Measurements from ENCODE around the gene KCNJ6.
"Not testable (repeated sequence)": the region's sequence is repeated elsewhere in the genome, so short reads cannot be mapped to it uniquely, and the experiment has no call there.

Gene KCNJ6

DNA sequence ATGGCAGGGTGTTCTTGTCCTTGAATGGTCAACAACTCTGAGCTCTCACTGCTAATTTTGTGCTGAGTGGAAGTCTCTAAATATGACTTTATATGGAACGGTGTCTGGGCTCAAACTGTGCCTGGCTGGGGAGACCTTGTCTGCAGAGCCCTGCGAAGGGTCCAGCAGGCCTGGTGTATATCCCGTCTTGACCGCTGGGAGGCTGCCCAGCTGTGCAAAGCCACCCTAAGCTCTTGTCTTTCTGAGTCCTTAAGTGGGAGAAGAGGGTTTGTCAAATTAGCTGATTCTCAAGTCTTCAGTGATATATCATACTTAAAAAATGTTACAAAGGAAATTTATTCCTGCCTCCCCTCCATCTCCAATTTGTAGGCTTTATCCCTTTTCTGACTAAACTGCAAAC is 198.7 kb downstream of the KCNJ6 start:
- ATAC-seq, result no peak
- TF ChIP-seq, protein P1, sequence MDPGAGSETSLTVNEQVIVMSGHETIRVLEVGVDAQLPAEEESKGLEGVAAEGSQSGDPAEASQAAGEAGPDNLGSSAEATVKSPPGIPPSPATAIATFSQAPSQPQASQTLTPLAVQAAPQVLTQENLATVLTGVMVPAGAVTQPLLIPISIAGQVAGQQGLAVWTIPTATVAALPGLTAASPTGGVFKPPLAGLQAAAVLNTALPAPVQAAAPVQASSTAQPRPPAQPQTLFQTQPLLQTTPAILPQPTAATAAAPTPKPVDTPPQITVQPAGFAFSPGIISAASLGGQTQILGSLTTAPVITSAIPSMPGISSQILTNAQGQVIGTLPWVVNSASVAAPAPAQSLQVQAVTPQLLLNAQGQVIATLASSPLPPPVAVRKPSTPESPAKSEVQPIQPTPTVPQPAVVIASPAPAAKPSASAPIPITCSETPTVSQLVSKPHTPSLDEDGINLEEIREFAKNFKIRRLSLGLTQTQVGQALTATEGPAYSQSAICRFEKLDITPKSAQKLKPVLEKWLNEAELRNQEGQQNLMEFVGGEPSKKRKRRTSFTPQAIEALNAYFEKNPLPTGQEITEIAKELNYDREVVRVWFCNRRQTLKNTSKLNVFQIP (CRISPR knock-in tag; IDR thresholded peaks at IDR 0.05; ENCODE audit: borderline replicate concordance, low read depth), result no peak
- no peak for TF ChIP-seq PPARA (CRISPR knock-in tag; IDR thresholded peaks at IDR 0.05; ENCODE audit: borderline replicate concordance)
- no peak for TF ChIP-seq TOX (CRISPR knock-in tag; IDR thresholded peaks at IDR 0.05; ENCODE audit: borderline replicate concordance)
- TF ChIP-seq OSR1 (CRISPR knock-in tag; IDR thresholded peaks at IDR 0.05), result no peak
- TF ChIP-seq SNAI2 (CRISPR knock-in tag; IDR thresholded peaks at IDR 0.05), result no peak
- TF ChIP-seq, protein P2, sequence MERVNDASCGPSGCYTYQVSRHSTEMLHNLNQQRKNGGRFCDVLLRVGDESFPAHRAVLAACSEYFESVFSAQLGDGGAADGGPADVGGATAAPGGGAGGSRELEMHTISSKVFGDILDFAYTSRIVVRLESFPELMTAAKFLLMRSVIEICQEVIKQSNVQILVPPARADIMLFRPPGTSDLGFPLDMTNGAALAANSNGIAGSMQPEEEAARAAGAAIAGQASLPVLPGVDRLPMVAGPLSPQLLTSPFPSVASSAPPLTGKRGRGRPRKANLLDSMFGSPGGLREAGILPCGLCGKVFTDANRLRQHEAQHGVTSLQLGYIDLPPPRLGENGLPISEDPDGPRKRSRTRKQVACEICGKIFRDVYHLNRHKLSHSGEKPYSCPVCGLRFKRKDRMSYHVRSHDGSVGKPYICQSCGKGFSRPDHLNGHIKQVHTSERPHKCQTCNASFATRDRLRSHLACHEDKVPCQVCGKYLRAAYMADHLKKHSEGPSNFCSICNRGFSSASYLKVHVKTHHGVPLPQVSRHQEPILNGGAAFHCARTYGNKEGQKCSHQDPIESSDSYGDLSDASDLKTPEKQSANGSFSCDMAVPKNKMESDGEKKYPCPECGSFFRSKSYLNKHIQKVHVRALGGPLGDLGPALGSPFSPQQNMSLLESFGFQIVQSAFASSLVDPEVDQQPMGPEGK (CRISPR knock-in tag; IDR thresholded peaks at IDR 0.05; ENCODE audit: borderline replicate concordance), result no peak
- TF ChIP-seq ZFP3 (CRISPR knock-in tag; IDR thresholded peaks at IDR 0.05), result no peak
- no peak for TF ChIP-seq BACH2 (CRISPR knock-in tag; IDR thresholded peaks at IDR 0.05; ENCODE audit: borderline replicate concordance)
- no peak for TF ChIP-seq RARB (CRISPR knock-in tag; IDR thresholded peaks at IDR 0.05)
- TF ChIP-seq, protein P3, sequence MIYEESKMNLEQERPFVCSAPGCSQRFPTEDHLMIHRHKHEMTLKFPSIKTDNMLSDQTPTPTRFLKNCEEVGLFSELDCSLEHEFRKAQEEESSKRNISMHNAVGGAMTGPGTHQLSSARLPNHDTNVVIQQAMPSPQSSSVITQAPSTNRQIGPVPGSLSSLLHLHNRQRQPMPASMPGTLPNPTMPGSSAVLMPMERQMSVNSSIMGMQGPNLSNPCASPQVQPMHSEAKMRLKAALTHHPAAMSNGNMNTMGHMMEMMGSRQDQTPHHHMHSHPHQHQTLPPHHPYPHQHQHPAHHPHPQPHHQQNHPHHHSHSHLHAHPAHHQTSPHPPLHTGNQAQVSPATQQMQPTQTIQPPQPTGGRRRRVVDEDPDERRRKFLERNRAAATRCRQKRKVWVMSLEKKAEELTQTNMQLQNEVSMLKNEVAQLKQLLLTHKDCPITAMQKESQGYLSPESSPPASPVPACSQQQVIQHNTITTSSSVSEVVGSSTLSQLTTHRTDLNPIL (CRISPR knock-in tag; IDR thresholded peaks at IDR 0.05; ENCODE audit: low read depth), result no peak
- no peak for TF ChIP-seq ZC3H10 (CRISPR knock-in tag; IDR thresholded peaks at IDR 0.05)
- TF ChIP-seq ZNF70 (CRISPR knock-in tag; IDR thresholded peaks at IDR 0.05), result no peak
- no peak for TF ChIP-seq ESRRG (CRISPR knock-in tag; IDR thresholded peaks at IDR 0.05)
- no peak for TF ChIP-seq TCF4 (CRISPR knock-in tag; IDR thresholded peaks at IDR 0.05; ENCODE audit: borderline replicate concordance)
- TF ChIP-seq GLIS3 (CRISPR knock-in tag; IDR thresholded peaks at IDR 0.05), result no peak
- TF ChIP-seq, protein P4, sequence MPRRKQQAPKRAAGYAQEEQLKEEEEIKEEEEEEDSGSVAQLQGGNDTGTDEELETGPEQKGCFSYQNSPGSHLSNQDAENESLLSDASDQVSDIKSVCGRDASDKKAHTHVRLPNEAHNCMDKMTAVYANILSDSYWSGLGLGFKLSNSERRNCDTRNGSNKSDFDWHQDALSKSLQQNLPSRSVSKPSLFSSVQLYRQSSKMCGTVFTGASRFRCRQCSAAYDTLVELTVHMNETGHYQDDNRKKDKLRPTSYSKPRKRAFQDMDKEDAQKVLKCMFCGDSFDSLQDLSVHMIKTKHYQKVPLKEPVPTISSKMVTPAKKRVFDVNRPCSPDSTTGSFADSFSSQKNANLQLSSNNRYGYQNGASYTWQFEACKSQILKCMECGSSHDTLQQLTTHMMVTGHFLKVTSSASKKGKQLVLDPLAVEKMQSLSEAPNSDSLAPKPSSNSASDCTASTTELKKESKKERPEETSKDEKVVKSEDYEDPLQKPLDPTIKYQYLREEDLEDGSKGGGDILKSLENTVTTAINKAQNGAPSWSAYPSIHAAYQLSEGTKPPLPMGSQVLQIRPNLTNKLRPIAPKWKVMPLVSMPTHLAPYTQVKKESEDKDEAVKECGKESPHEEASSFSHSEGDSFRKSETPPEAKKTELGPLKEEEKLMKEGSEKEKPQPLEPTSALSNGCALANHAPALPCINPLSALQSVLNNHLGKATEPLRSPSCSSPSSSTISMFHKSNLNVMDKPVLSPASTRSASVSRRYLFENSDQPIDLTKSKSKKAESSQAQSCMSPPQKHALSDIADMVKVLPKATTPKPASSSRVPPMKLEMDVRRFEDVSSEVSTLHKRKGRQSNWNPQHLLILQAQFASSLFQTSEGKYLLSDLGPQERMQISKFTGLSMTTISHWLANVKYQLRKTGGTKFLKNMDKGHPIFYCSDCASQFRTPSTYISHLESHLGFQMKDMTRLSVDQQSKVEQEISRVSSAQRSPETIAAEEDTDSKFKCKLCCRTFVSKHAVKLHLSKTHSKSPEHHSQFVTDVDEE (CRISPR knock-in tag; IDR thresholded peaks at IDR 0.05), result no peak
- no peak for TF ChIP-seq ISL1 (CRISPR knock-in tag; IDR thresholded peaks at IDR 0.05)
- no peak for TF ChIP-seq ZNF8 (CRISPR knock-in tag; IDR thresholded peaks at IDR 0.05)

DNA sequence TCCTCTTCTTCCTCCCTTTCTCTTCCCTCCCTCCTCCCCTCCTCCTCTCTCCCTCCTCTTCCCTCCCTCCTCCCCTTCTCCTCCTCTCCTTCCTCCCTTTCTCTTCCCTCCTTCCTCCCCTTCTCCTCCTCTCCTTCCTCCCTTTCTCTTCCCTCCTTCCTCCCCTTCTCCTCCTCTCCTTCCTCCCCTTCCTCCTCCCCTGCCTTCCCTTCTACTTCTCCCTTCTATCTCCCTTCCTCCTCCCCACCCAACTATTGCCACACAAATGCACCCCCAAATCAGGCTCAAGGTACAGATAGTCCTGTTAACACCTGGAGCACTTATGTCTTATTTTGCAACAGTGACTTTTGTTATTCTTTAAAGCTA is 203.7 kb downstream of the KCNJ6 start:
- not testable (repeated sequence) for ATAC-seq

DNA sequence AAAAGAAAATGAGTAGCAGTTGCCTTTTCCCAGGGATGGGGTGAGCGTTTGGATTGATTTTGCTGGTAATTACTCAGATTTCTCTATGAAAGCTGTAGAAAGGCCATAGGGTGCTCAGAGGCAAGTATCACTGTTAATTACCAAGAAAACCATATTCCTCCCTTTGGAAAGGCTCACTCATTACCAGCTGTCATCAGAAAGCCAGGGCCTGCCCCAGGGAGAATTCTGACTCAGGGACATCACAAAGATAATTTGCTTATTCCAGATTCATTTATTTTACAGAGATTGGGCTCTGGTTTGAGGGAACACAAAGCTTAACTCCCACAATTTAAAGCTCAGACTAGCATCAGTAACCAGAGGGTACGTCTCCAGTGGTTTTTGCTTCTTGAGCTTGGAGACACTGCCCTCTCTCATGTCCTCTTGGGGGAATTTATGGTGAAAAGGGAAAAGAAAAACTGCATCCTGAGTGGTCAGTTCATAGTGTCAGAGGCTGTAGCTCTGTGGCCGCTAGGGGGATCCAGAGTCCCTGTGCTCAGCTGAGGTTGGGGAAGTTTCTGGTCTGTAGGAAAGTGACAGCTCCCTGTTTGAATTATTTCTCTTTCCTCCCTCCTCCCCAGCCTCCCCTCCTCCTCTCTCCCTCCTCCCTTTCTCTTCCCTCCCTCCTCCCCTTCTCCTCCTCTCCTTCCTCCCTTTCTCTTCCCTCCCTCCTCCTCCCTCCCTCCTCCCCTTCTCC is 204.3 kb downstream of the KCNJ6 start:
- ATAC-seq, result peak; percentile 99

More for the DNA sequence above, 204.3 kb downstream of the KCNJ6 start:
- TF ChIP-seq TOX (CRISPR knock-in tag; IDR thresholded peaks at IDR 0.05; ENCODE audit: borderline replicate concordance), result no peak
- no peak for TF ChIP-seq ZFP3 (CRISPR knock-in tag; IDR thresholded peaks at IDR 0.05)
- TF ChIP-seq, protein P1 (CRISPR knock-in tag; IDR thresholded peaks at IDR 0.05; ENCODE audit: borderline replicate concordance, low read depth), result no peak
- no peak for TF ChIP-seq ZNF565 (CRISPR knock-in tag; conservative IDR thresholded peaks at IDR 0.05; ENCODE audit: low read depth)
- TF ChIP-seq BACH2 (CRISPR knock-in tag; IDR thresholded peaks at IDR 0.05; ENCODE audit: borderline replicate concordance), result no peak
- no peak for TF ChIP-seq TCF4 (CRISPR knock-in tag; IDR thresholded peaks at IDR 0.05; ENCODE audit: borderline replicate concordance)
- TF ChIP-seq, protein P3 (CRISPR knock-in tag; IDR thresholded peaks at IDR 0.05; ENCODE audit: low read depth), result no peak
- TF ChIP-seq ISL1 (CRISPR knock-in tag; IDR thresholded peaks at IDR 0.05), result no peak
- no peak for TF ChIP-seq PPARA (CRISPR knock-in tag; IDR thresholded peaks at IDR 0.05; ENCODE audit: borderline replicate concordance)
- no peak for TF ChIP-seq SNAI2 (CRISPR knock-in tag; IDR thresholded peaks at IDR 0.05)
- no peak for TF ChIP-seq ZNF8 (CRISPR knock-in tag; IDR thresholded peaks at IDR 0.05)
- TF ChIP-seq ZNF70 (CRISPR knock-in tag; IDR thresholded peaks at IDR 0.05), result no peak
- TF ChIP-seq, protein P4 (CRISPR knock-in tag; IDR thresholded peaks at IDR 0.05), result no peak

Measured in SK-N-SH treated with all-trans-retinoic acid at 6 μM for 48 hours (cell line).